Activated CD4-positive, alpha-beta memory T cell treated with anti-CD3 and anti-CD28 coated beads for 36 hours (primary cell): ENCODE measurements around the gene TAF1B. TPM values are rescaled to one million over a fixed set of nuclear protein-coding genes. Genes with fewer than 3 reads are reported as not detected.

Experiments used
- CTCF ChIA-PET: fragments of 350-600 bp; sonication (Branson Sonifier 250); formaldehyde crosslinking; loops from one replicate; lab custom pipeline; 2021; ENCODE audit warnings: antibody characterized with exemption, inconsistent platforms; lab: Charles Lee
- POLR2A ChIA-PET: fragments of 350-600 bp; sonication (Branson Sonifier 250); formaldehyde crosslinking; loops from one replicate; lab custom pipeline; 2021; ENCODE audit warnings: antibody characterized with exemption; lab: Charles Lee
- DNase-seq: peaks from one replicate; pipeline ENCODE4 v3.0.0-alpha.2; 2020
- H3K27ac Mint-ChIP-seq: one replicate; pipeline ENCODE4 v1.8.0; 2021; ENCODE audit warnings: mixed read lengths
- H3K27me3 Mint-ChIP-seq: one replicate; pipeline ENCODE4 v1.8.0; 2021; ENCODE audit warnings: mixed read lengths
- H3K36me3 Mint-ChIP-seq: one replicate; pipeline ENCODE4 v1.8.0; 2021; ENCODE audit warnings: mixed read lengths
- H3K4me1 Mint-ChIP-seq: one replicate; pipeline ENCODE4 v1.8.0; 2021; ENCODE audit warnings: low read depth, mixed read lengths
- H3K4me3 Mint-ChIP-seq: one replicate; pipeline ENCODE4 v1.8.0; 2021; ENCODE audit warnings: mild to moderate bottlenecking, mixed read lengths
- H3K9me3 Mint-ChIP-seq: one replicate; pipeline ENCODE4 v1.8.0; 2021; ENCODE audit warnings: mixed read lengths
- intact Hi-C: fragments of 100-400 bp; cut with micrococcal nuclease; formaldehyde crosslinking; loops from one replicate; pipeline ENCODE4 v1.15.1; 2023
- total RNA-seq, 2 experiments: library from RNA; stranded (reverse); gene quantifications; one replicate each; pipeline ENCODE4 v1.2.3, GENCODE V29; 2021

The TAF1B gene
- total RNA-seq, 2 experiments from 2014 or later, result 32.6 TPM

DNA sequence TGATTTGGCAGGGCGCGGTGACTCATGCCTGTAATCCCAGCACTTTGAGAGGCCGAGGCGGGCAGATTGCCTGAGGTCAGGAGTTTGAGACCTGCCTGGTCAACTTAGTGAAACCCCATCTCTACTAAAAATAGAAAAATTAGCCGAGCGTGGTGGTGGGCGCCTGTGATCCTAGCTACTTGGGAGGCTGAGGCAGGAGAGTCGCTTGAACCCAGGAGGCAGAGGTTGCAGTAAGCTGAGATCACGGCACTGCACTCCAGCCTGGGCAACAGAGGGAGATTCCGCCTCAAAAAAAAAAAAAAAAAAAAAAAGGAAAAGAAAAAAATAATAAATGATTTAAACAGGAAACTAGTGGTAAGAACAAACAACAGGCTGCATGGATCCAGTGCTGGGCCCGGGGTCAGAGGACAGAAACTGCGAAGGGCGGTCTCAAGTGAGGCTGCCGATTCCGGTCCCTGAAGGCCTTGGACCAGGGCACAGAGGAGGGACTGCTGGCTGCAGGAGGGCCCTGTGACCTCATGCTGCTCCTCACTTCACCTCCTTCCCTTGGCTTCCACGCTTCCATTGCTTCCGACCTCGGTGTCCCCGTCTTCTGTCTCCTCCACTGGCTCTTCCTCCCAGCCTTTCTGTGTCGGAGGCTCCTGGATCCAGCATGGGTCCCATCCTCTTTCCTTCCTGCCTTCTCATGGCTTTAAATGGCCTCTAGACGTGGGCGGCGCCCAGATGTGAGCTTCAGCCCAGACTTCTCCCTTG lies 106.1 kb downstream of the TAF1B start:
- Mint-ChIP-seq H3K36me3 (no peaks in the 10 kb centered on the region), H3K4me1 (peaks cover 5% of the 10 kb centered on the region), H3K27ac (peak overlapping the region; percentile 2), H3K4me3 (peak overlapping the region; percentile 73), H3K27me3 (peaks cover 38% of the 10 kb centered on the region), H3K9me3 (no peaks in the 10 kb centered on the region)
- DNase-seq, result no peak
- intact Hi-C loops, result no loop called here
- ChIA-PET POLR2A (no interaction called here), CTCF (interaction anchor here (1.0 to 1.5 kb wide), 2 partner anchors 35 to 136 kb away, joined by 3 read pairs; no protein-coding TSS in a partner anchor)

DNA sequence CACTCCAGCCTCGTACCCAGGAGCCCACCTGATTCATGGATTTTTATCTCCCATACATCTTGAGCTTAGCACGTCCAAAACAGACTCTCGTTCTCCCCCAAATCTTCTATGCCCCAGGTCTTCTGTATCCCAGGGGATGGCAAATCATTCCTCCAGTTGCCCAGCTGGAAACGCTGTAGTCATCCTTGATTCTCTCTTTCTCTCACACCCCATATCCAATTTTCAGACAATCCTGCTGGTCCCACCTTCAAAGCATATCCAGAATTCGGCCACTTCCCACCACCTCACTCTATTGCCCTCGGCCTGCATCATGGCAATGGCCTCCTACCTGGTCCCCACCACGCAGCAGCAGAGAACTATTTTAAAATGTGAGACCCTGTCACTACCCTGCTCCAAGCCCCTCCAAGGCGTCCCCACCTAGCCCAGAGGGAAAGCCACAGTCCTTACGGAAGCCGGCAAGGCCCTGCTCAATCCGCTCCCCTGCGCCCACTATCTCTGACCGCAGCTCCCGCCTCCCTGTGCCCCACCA lies 106.8 kb downstream of the TAF1B start:
- intact Hi-C loops, result loop anchor here (2.0 to 5.0 kb wide), 2 partner anchors 105 to 138 kb away; no protein-coding TSS in a partner anchor
- peaks cover 40% of the 10 kb centered on the region for H3K27me3 Mint-ChIP-seq
- peak overlapping the region; percentile 73 for H3K4me3 Mint-ChIP-seq
- ChIA-PET POLR2A (no interaction called here), CTCF (interaction anchor here (1.5 kb wide), 1 partner anchor 34 kb away, joined by 3 read pairs; no protein-coding TSS in a partner anchor)
- no peaks in the 10 kb centered on the region for H3K9me3 Mint-ChIP-seq
- no peaks in the 10 kb centered on the region for H3K36me3 Mint-ChIP-seq
- H3K4me1 Mint-ChIP-seq, result peaks cover 5% of the 10 kb centered on the region
- peak overlapping the region; percentile 2 for H3K27ac Mint-ChIP-seq
- no peak for DNase-seq

GRCh38 chr2:9950521-9951271 lies 107.4 kb downstream of the TAF1B start:
- Mint-ChIP-seq H3K27ac (no peak overlapping the region), H3K4me1 (peaks cover 5% of the 10 kb centered on the region), H3K9me3 (no peaks in the 10 kb centered on the region), H3K36me3 (no peaks in the 10 kb centered on the region), H3K27me3 (peaks cover 37% of the 10 kb centered on the region), H3K4me3 (peak overlapping the region; percentile 73)
- ChIA-PET CTCF (interaction anchor here (1.5 kb wide), 1 partner anchor 33 kb away, joined by 3 read pairs; no protein-coding TSS in a partner anchor), POLR2A (no interaction called here)
- DNase-seq, result peak; percentile 56
- intact Hi-C loops, result loop anchor here (1.0 to 5.0 kb wide), 3 partner anchors 94 to 138 kb away; no protein-coding TSS in a partner anchor

DNA sequence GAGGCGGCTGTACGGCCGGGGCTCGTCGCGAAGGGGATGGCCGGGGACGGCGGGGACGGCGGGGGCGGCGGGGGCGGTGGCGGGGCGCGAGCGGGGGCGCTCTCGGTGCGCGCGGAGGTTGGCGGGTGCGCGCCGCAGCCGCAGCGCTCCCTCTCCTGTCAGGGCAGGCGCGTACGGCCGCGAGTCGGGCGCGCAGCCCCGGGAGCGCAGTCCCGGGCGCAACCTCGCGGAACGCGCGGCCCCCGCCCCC lies 107.9 kb downstream of the TAF1B start:
- intact Hi-C loops, result loop anchor here (1.0 to 5.0 kb wide), 3 partner anchors 93 to 139 kb away; no protein-coding TSS in a partner anchor
- Mint-ChIP-seq H3K4me1 (peaks cover 5% of the 10 kb centered on the region), H3K9me3 (no peaks in the 10 kb centered on the region), H3K36me3 (no peaks in the 10 kb centered on the region), H3K27me3 (peaks cover 32% of the 10 kb centered on the region), H3K4me3 (peak overlapping the region; percentile 62), H3K27ac (no peak overlapping the region)
- POLR2A ChIA-PET, result interaction anchor here (0.6 kb wide), 1 partner anchor 14 kb away, joined by 3 read pairs; no protein-coding TSS in a partner anchor
- DNase-seq, result no peak
- CTCF ChIA-PET, result interaction anchor here (1.5 kb wide), 1 partner anchor 33 kb away, joined by 3 read pairs; no protein-coding TSS in a partner anchor

GRCh38 chr2:9951522-9952285 lies 108.4 kb downstream of the TAF1B start, which contains the start of gene GRHL1:
Gene GRHL1, plus strand, starts transcription at chr2:9951693. Its CDS starts 141 bp downstream, at chr2:9951834.
- peak; percentile 93 for DNase-seq
- POLR2A ChIA-PET, result interaction anchor here (0.6 kb wide), 1 partner anchor 13 kb away, joined by 3 read pairs; no protein-coding TSS in a partner anchor
- no peaks in the 10 kb centered on the region for H3K36me3 Mint-ChIP-seq
- H3K9me3 Mint-ChIP-seq, result no peaks in the 10 kb centered on the region
- peaks cover 29% of the 10 kb centered on the region for H3K27me3 Mint-ChIP-seq
- H3K27ac Mint-ChIP-seq, result no peak within 1 kb of the TSS
- H3K4me3 Mint-ChIP-seq, result peak within 1 kb of the TSS; percentile 74
- H3K4me1 Mint-ChIP-seq, result peaks cover 5% of the 10 kb centered on the region
- intact Hi-C loops, result loop anchor here (1.0 to 5.0 kb wide), 3 partner anchors 93 to 139 kb away; no protein-coding TSS in a partner anchor
- CTCF ChIA-PET, result interaction anchor here (1.8 kb wide), 1 partner anchor 33 kb away, joined by 9 read pairs; no protein-coding TSS in a partner anchor

- intact Hi-C loops, result loop anchor here (5.0 kb wide), 1 partner anchor 140 kb away; no protein-coding TSS in a partner anchor
These were observed 109.0 kb downstream of the TAF1B start for GRCh38 chr2:9952286-9952737.

DNA sequence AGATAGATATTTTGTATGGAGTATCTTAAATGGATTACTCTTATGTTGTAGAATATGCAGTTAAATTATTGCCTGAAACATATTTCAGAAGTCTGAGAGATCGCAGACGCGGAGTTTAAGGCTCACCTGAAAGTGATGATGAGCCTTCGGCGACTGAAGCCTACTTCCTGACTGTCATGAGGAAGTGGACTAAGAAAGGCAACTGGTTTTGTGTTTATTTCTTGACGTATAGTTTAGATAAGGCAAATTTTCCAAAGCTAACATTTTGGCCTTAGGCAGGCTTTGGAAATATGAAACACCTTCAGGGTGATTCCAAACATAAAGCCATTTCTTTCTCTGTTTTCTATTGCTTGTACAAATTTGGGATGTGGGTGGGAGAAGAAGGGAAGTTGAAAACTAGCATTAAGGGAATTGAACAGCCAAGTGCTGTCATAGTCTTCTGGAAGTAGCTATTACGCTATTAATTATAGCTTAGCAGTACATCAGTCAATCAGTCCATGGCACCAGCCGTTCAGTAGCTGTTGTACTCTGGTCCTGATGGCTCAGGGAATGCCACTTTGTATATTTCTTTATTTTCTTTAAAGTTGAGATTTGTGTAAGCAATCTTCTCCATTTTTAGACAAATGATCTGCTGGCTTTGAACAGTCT lies 109.7 kb downstream of the TAF1B start:
- intact Hi-C loops, result loop anchor here (5.0 kb wide), 1 partner anchor 141 kb away; no protein-coding TSS in a partner anchor
- ChIA-PET CTCF (interaction anchor here (0.7 to 1.8 kb wide), 3 partner anchors 31 to 154 kb away, joined by 3 to 9 read pairs (median 3); no protein-coding TSS in a partner anchor), POLR2A (no interaction called here)
- no peak for DNase-seq
- H3K27ac Mint-ChIP-seq, result no peak overlapping the region
- peaks cover 29% of the 10 kb centered on the region for H3K27me3 Mint-ChIP-seq
- H3K4me3 Mint-ChIP-seq, result peak overlapping the region; percentile 62
- H3K36me3 Mint-ChIP-seq, result no peaks in the 10 kb centered on the region
- H3K4me1 Mint-ChIP-seq, result peaks cover 5% of the 10 kb centered on the region
- H3K9me3 Mint-ChIP-seq, result no peaks in the 10 kb centered on the region

More at GRCh38 chr2:9952286-9952737, 109.0 kb downstream of the TAF1B start:
- no peaks in the 10 kb centered on the region for H3K9me3 Mint-ChIP-seq
- peak overlapping the region; percentile 62 for H3K4me3 Mint-ChIP-seq
- peaks cover 5% of the 10 kb centered on the region for H3K4me1 Mint-ChIP-seq
- CTCF ChIA-PET, result interaction anchor here (1.8 kb wide), 1 partner anchor 32 kb away, joined by 9 read pairs; no protein-coding TSS in a partner anchor
- no peaks in the 10 kb centered on the region for H3K36me3 Mint-ChIP-seq
- DNase-seq, result no peak
- POLR2A ChIA-PET, result no interaction called here
- H3K27me3 Mint-ChIP-seq, result peaks cover 29% of the 10 kb centered on the region
- no peak overlapping the region for H3K27ac Mint-ChIP-seq

DNA sequence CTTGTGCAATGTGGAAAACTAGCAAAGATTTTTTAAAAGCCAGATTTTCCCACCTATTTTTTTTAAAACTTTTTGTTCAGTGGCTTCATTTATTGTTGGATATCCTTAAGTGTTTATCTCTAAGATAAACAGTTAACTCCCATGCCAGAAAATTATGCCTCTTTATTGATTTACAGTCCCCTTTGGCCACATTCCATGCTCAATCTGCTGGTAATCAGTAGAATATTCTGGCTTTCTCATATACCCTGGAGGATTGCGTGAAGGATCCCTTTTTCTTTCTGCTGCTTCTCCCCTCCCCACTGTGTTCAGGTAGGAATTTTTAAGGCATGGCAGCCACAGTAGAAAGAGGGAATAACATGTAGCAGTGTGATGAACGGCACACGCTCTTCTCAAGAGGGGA lies 110.9 kb downstream of the TAF1B start:
- DNase-seq, result no peak
- H3K9me3 Mint-ChIP-seq, result no peaks in the 10 kb centered on the region
- ChIA-PET CTCF (no interaction called here), POLR2A (no interaction called here)
- no peak overlapping the region for H3K27ac Mint-ChIP-seq
- H3K4me1 Mint-ChIP-seq, result peaks cover 5% of the 10 kb centered on the region
- H3K36me3 Mint-ChIP-seq, result no peaks in the 10 kb centered on the region
- H3K4me3 Mint-ChIP-seq, result no peak overlapping the region
- peaks cover 29% of the 10 kb centered on the region for H3K27me3 Mint-ChIP-seq
- intact Hi-C loops, result loop anchor here (5.0 kb wide), 1 partner anchor 142 kb away; no protein-coding TSS in a partner anchor

GRCh38 chr2:9958057-9958456 lies 114.8 kb downstream of the TAF1B start:
- no peak for DNase-seq
- CTCF ChIA-PET, result interaction anchor here (1.0 to 1.2 kb wide), 2 partner anchors 26 to 144 kb away, joined by 3 to 5 read pairs; no protein-coding TSS in a partner anchor
- POLR2A ChIA-PET, result interaction anchor here (0.6 kb wide), 1 partner anchor 837 kb away, joined by 4 read pairs; no protein-coding TSS in a partner anchor
- Mint-ChIP-seq H3K27ac (no peak overlapping the region), H3K4me1 (no peaks in the 10 kb centered on the region), H3K9me3 (no peaks in the 10 kb centered on the region), H3K36me3 (no peaks in the 10 kb centered on the region), H3K4me3 (no peak overlapping the region), H3K27me3 (peaks cover 13% of the 10 kb centered on the region)
- intact Hi-C loops, result no loop called here

DNA sequence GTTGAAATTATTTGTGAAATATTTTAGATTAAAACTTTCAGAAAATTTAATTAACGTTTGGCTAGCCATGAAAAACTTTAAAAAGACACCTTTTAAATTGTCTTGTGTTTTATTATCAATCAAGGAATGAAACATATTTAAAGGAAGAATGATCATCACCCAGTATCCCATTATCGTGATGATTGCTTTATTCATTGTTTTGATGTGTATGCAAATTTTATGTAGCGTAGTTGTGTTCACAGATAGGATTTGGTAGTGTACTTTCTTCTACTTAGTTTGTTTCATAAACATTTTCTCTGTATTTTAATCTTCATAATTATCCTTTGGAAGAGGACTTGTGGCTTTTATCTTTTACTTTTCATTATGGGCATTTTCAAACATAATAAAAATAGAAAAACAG lies 116.0 kb downstream of the TAF1B start:
- intact Hi-C loops, result no loop called here
- H3K27me3 Mint-ChIP-seq, result peaks cover 7% of the 10 kb centered on the region
- CTCF ChIA-PET, result no interaction called here

More for the DNA sequence above, 116.0 kb downstream of the TAF1B start:
- no peaks in the 10 kb centered on the region for H3K9me3 Mint-ChIP-seq
- no peaks in the 10 kb centered on the region for H3K4me1 Mint-ChIP-seq
- no peak for DNase-seq
- no peak overlapping the region for H3K4me3 Mint-ChIP-seq
- H3K36me3 Mint-ChIP-seq, result no peaks in the 10 kb centered on the region
- no peak overlapping the region for H3K27ac Mint-ChIP-seq
- POLR2A ChIA-PET, result no interaction called here
